T-cell (primary cell): ENCODE results near the gene PRKCI. TPM values are rescaled to one million over a fixed set of nuclear protein-coding genes. Genes with fewer than 3 reads are reported as not detected.
A peak's percentile ranks its signal among the peaks of the same experiment; 100 is the strongest.
"Not testable (repeated sequence)": the region's sequence is repeated elsewhere in the genome, so short reads cannot be mapped to it uniquely, and the experiment has no call there.

Source experiments
- ATAC-seq, 4 experiments: fragments of 200-7000 bp in 3 of 4; fragments of 150-1000 bp in 1 of 4; cut with Tn5 transposase; replicated peaks in 1 of 4; 1 replicate in 3 of 4; 2 replicates in 1 of 4; pipeline ENCODE4 v1.10.0; 2021; ENCODE audit warnings: moderate library complexity in 3 of 4, mild to moderate bottlenecking in 2 of 4, moderate number of reproducible peaks in 1 of 4
- CTCF ChIA-PET, 2 donors: fragments of 300-600 bp; sonication (Branson Sonifier 250); formaldehyde crosslinking; loops; one replicate each; lab custom pipeline; 2022; ENCODE audit warnings: antibody characterized with exemption in 2 of 2; lab: Charles Lee
- POLR2A ChIA-PET, 2 donors: fragments of 300-600 bp; sonication (Branson Sonifier 250); formaldehyde crosslinking; loops; one replicate each; lab custom pipeline; 2022; ENCODE audit warnings: antibody characterized with exemption in 2 of 2; lab: Charles Lee
- DNase-seq, 35 experiments: peaks; one replicate each; pipeline versions ENCODE4 v3.0.0 to v3.0.0-alpha.2; 2013 to 2023
- H3K27ac ChIP-seq: one replicate; pipeline ENCODE4 v1.5.1; 2013; ENCODE audit warnings: low read length
- H3K27me3 ChIP-seq, 2 experiments: replicated peaks in 1 of 2; 1 replicate in 1 of 2; 2 replicates in 1 of 2; pipeline versions ENCODE4 v1.6.1 to v1.7.0; 2013; ENCODE audit warnings: low read length in 1 of 2, mixed read lengths in 1 of 2; ENCODE audit not compliant: control insufficient read depth in 2 of 2, insufficient read depth in 2 of 2; ENCODE audit errors: extremely low read depth in 1 of 2
- H3K36me3 ChIP-seq, 2 donors: 1 replicate in 1 of 2; 2 replicates in 1 of 2; pipeline versions ENCODE4 v1.6.1 to v1.7.0; 2013; ENCODE audit warnings: low read length in 1 of 2; ENCODE audit not compliant: control insufficient read depth in 2 of 2, insufficient read depth in 1 of 2; ENCODE audit errors: extremely low read depth in 1 of 2
- H3K4me1 ChIP-seq, 2 experiments: 1 replicate in 1 of 2; 2 replicates in 1 of 2; pipeline versions ENCODE4 v1.6.1 to v1.7.0; 2013; ENCODE audit warnings: low read length in 2 of 2, mixed read lengths in 1 of 2; ENCODE audit not compliant: insufficient read depth in 2 of 2, control insufficient read depth in 1 of 2; ENCODE audit errors: extremely low read depth in 1 of 2
- H3K4me3 ChIP-seq, 2 donors: 1 replicate in 1 of 2; 2 replicates in 1 of 2; pipeline versions ENCODE4 v1.5.1 to v1.7.0; 2013; ENCODE audit warnings: mild to moderate bottlenecking in 2 of 2, low read length in 1 of 2, moderate library complexity in 1 of 2; ENCODE audit not compliant: control insufficient read depth in 1 of 2; ENCODE audit errors: extremely low read depth in 1 of 2
- H3K9me3 ChIP-seq: 2 replicates; pipeline ENCODE4 v1.7.0; 2013
- H3K27ac Mint-ChIP-seq, 2 donors: one replicate each; pipeline ENCODE4 v1.8.0; 2020 to 2021; ENCODE audit warnings: mild to moderate bottlenecking in 2 of 2, mixed read lengths in 2 of 2
- H3K27me3 Mint-ChIP-seq, 2 donors: one replicate each; pipeline ENCODE4 v1.8.0; 2021 to 2022; ENCODE audit warnings: mixed read lengths in 2 of 2
- H3K36me3 Mint-ChIP-seq: one replicate; pipeline ENCODE4 v1.8.0; 2021; ENCODE audit warnings: mixed read lengths
- H3K4me1 Mint-ChIP-seq, 3 donors: one replicate each; pipeline ENCODE4 v1.8.0; 2020 to 2022; ENCODE audit warnings: mixed read lengths in 3 of 3, mild to moderate bottlenecking in 1 of 3
- H3K4me3 Mint-ChIP-seq, 3 donors: one replicate each; pipeline ENCODE4 v1.8.0; 2020 to 2022; ENCODE audit warnings: mild to moderate bottlenecking in 3 of 3, mixed read lengths in 3 of 3, moderate library complexity in 3 of 3
- H3K9me3 Mint-ChIP-seq, 3 donors: one replicate each; pipeline ENCODE4 v1.8.0; 2020 to 2022; ENCODE audit warnings: mixed read lengths in 3 of 3
- WGBS: methylation state at CpG from one replicate; pipeline ENCODE4 v1.1.5; 2013; ENCODE audit warnings: missing lambda C conversion rate; ENCODE audit not compliant: insufficient coverage; 5-methylcytosine and 5-hydroxymethylcytosine counted together
- total RNA-seq, 35 experiments: library from RNA in 6 of 35; stranded (reverse) in 6 of 35; fragments of 120-200 nt in 1 of 35; gene quantifications; one replicate each; pipeline versions ENCODE4 v1.2.1 to v1.2.4 and lab custom pipeline; 2013 to 2026

PRKCI gene
- total RNA-seq, 5 donors from 2014 or later (not counting 1 experiment from before 2014, with no cell fraction given): 17.1 to 26.3 (median 23.9) TPM

GRCh38 chr3:170269673-170270254 lies 47.5 kb downstream of the PRKCI start:
- H3K36me3 Mint-ChIP-seq: peaks cover 32% of the 10 kb centered on the region
- not testable (repeated sequence) for H3K27me3 Mint-ChIP-seq, H3K27ac Mint-ChIP-seq, H3K9me3 ChIP-seq, H3K27me3 ChIP-seq, H3K4me1 ChIP-seq, H3K4me3 Mint-ChIP-seq, H3K4me3 ChIP-seq, ATAC-seq, H3K4me1 Mint-ChIP-seq, H3K9me3 Mint-ChIP-seq, DNase-seq, H3K27ac ChIP-seq
- H3K36me3 ChIP-seq: peaks cover 4 to 24% of the 10 kb centered on the region in 2 donors
- ChIA-PET POLR2A (interaction anchor here in 1 of 2 donors (0.6 kb wide), 1 partner anchor 757 kb away, joined by 4 read pairs; the partner anchor contains the start of gene SLC2A2), CTCF (interaction anchor here (0.6 to 0.7 kb wide), 2 partner anchors 14 to 49 kb away, joined by 3 read pairs; no protein-coding TSS in a partner anchor)
- 100% methylated on average over 5 of the region's 8 CpGs for WGBS

GRCh38 chr3:170270282-170270881 lies 48.2 kb downstream of the PRKCI start:
- peaks cover 33% of the 10 kb centered on the region for H3K36me3 Mint-ChIP-seq
- H3K4me1 Mint-ChIP-seq: no peaks in the 10 kb centered on the region
- no peaks in the 10 kb centered on the region for H3K27me3 ChIP-seq
- H3K9me3 ChIP-seq: no peaks in the 10 kb centered on the region
- ChIA-PET POLR2A (interaction anchor here (0.6 kb wide), 2 partner anchors 10 to 756 kb away, joined by 3 to 4 read pairs; partner anchors contain the start of gene SLC2A2 (in 1 of the 2)), CTCF (interaction anchor here (0.6 to 0.7 kb wide), 2 partner anchors 13 to 49 kb away, joined by 3 read pairs; no protein-coding TSS in a partner anchor)
- H3K9me3 Mint-ChIP-seq: no peaks in the 10 kb centered on the region
- no peak overlapping the region for H3K27ac ChIP-seq
- H3K4me1 ChIP-seq: no peaks in the 10 kb centered on the region
- peaks cover 4 to 20% of the 10 kb centered on the region in 2 donors for H3K36me3 ChIP-seq
- H3K4me3 ChIP-seq: no peak overlapping the region
- H3K27me3 Mint-ChIP-seq: no peaks in the 10 kb centered on the region
- ATAC-seq (no peak), DNase-seq (no peak)
- H3K27ac Mint-ChIP-seq: no peak overlapping the region
- no peak overlapping the region for H3K4me3 Mint-ChIP-seq
- WGBS: 86% methylated on average over 6 of the region's 11 CpGs

GRCh38 chr3:170274641-170275040 lies 52.4 kb downstream of the PRKCI start:
- Histone ChIP-seq H3K36me3 (peaks cover 4 to 13% of the 10 kb centered on the region in 2 donors), H3K9me3 (no peaks in the 10 kb centered on the region), H3K4me3 (no peak overlapping the region), H3K27ac (no peak overlapping the region), H3K27me3 (no peaks in the 10 kb centered on the region), H3K4me1 (peaks cover 0 to 6% of the 10 kb centered on the region in 2 experiments)
- no CpG with 5 or more reads among the region's 2 CpGs for whole genome bisulfite sequencing
- peaks cover 54% of the 10 kb centered on the region for H3K36me3 Mint-ChIP-seq
- DNase-seq (no peak), ATAC-seq (no peak)
- no peak overlapping the region for H3K27ac Mint-ChIP-seq
- peaks cover 22 to 24% (median 23%) of the 10 kb centered on the region in 3 donors for H3K4me1 Mint-ChIP-seq
- ChIA-PET POLR2A (no interaction called here), CTCF (no interaction called here)
- H3K27me3 Mint-ChIP-seq: no peaks in the 10 kb centered on the region
- no peak overlapping the region for H3K4me3 Mint-ChIP-seq
- no peaks in the 10 kb centered on the region for H3K9me3 Mint-ChIP-seq

GRCh38 chr3:170275832-170276231 lies 53.6 kb downstream of the PRKCI start:
- WGBS: 75% methylated on average over 1 of the region's 3 CpGs
- peaks cover 0 to 8% of the 10 kb centered on the region in 2 donors for H3K36me3 ChIP-seq
- peaks cover 0 to 6% of the 10 kb centered on the region in 2 experiments for H3K4me1 ChIP-seq
- H3K9me3 Mint-ChIP-seq: no peaks in the 10 kb centered on the region
- no peak overlapping the region for H3K4me3 ChIP-seq
- CTCF ChIA-PET: interaction anchor here in 1 of 2 donors (1.1 kb wide), 1 partner anchor 231 kb away, joined by 3 read pairs; no protein-coding TSS in a partner anchor
- H3K27me3 Mint-ChIP-seq: no peaks in the 10 kb centered on the region
- H3K27me3 ChIP-seq: no peaks in the 10 kb centered on the region
- H3K9me3 ChIP-seq: no peaks in the 10 kb centered on the region
- peaks cover 55% of the 10 kb centered on the region for H3K36me3 Mint-ChIP-seq
- H3K27ac Mint-ChIP-seq: peak overlapping the region in 1 of 2 donors; percentile 11
- DNase-seq (no peak), ATAC-seq (no peak)
- H3K27ac ChIP-seq: no peak overlapping the region
- POLR2A ChIA-PET: interaction anchor here (0.6 kb wide), 2 partner anchors 41 to 523 kb away, joined by 3 read pairs; no protein-coding TSS in a partner anchor
- H3K4me3 Mint-ChIP-seq: no peak overlapping the region
- peaks cover 22 to 24% (median 23%) of the 10 kb centered on the region in 3 donors for H3K4me1 Mint-ChIP-seq

- ATAC-seq: peak in 3 of 4 experiments; percentile 27 to 64 (median 34)
- CTCF ChIA-PET: interaction anchor here in 1 of 2 donors (1.0 kb wide), 1 partner anchor 80 kb away, joined by 5 read pairs; no protein-coding TSS in a partner anchor
- H3K27ac ChIP-seq: peak overlapping the region; percentile 61
Measured at GRCh38 chr3:170277311-170277710, 55.1 kb downstream of the PRKCI start.

More at GRCh38 chr3:170277311-170277710, 55.1 kb downstream of the PRKCI start:
- not testable (repeated sequence) for H3K27me3 Mint-ChIP-seq, H3K4me1 ChIP-seq, H3K27me3 ChIP-seq, H3K9me3 ChIP-seq, H3K9me3 Mint-ChIP-seq
- POLR2A ChIA-PET: interaction anchor here in 1 of 2 donors (0.6 kb wide), 1 partner anchor 80 kb away, joined by 3 read pairs; the partner anchor contains the start of gene SKIL
- WGBS: 33% methylated on average over 1 of the region's 10 CpGs
- Histone ChIP-seq H3K4me3 (peak overlapping the region in 1 of 2 donors; percentile 44), H3K36me3 (peaks cover 0 to 15% of the 10 kb centered on the region in 2 donors)
- DNase-seq: peak in 13 of 35 experiments; percentile 1 to 47 (median 7)
- Mint-ChIP-seq H3K36me3 (peaks cover 51% of the 10 kb centered on the region), H3K4me1 (peaks cover 22 to 24% (median 23%) of the 10 kb centered on the region in 3 donors), H3K27ac (peak overlapping the region; percentile 80 to 84), H3K4me3 (peak overlapping the region; percentile 70 to 81 (median 71))
